ENCODE measurements around the gene LEPR. TPM values are rescaled to one million over a fixed set of nuclear protein-coding genes. Genes with fewer than 3 reads are reported as not detected.
"Not testable (repeated sequence)": the region's sequence is repeated elsewhere in the genome, so short reads cannot be mapped to it uniquely, and the experiment has no call there.

Gene LEPR
- total RNA-seq: 25.4 and 40.5 TPM in 2 replicates

- no peak for DNase-seq (ENCODE audit: low read depth in 2 of 2)
These were observed at the start of gene LEPR, which contains the start of gene LEPROT for GRCh38 chr1:65420590-65421350. LEPR (plus strand) TSS chr1:65420668; CDS start chr1:65565566, 144,898 bp downstream. LEPROT (plus strand) TSS chr1:65420668; CDS start chr1:65420725, 57 bp downstream.

- DNase-seq (ENCODE audit: low read depth in 2 of 2): no peak
These were observed 48.9 kb upstream of the LEPR start for GRCh38 chr1:65371544-65371943.

GRCh38 chr1:65372557-65372956 lies 47.9 kb upstream of the LEPR start:
- no peak for DNase-seq (ENCODE audit: low read depth in 2 of 2)

- no peak for DNase-seq (ENCODE audit: low read depth in 2 of 2)
These were observed 42.8 kb upstream of the LEPR start for GRCh38 chr1:65377496-65378246.

- DNase-seq (ENCODE audit: low read depth in 2 of 2): no peak
These were observed 42.1 kb upstream of the LEPR start for GRCh38 chr1:65378247-65378946.

GRCh38 chr1:65384426-65384825 lies 36.0 kb upstream of the LEPR start:
- DNase-seq (ENCODE audit: low read depth in 2 of 2): not testable (repeated sequence)

GRCh38 chr1:65386439-65386838 lies 34.0 kb upstream of the LEPR start:
- DNase-seq (ENCODE audit: low read depth in 2 of 2): no peak

GRCh38 chr1:65387821-65388220 lies 32.6 kb upstream of the LEPR start:
- DNase-seq (ENCODE audit: low read depth in 2 of 2): no peak

- DNase-seq (ENCODE audit: low read depth in 2 of 2): peak in 1 of 2 donors; percentile 71
These were observed 31.4 kb upstream of the LEPR start for GRCh38 chr1:65388908-65389695.

GRCh38 chr1:65392497-65392896 lies 28.0 kb upstream of the LEPR start:
- DNase-seq (ENCODE audit: low read depth in 2 of 2): no peak

GRCh38 chr1:65393347-65393746 lies 27.1 kb upstream of the LEPR start:
- peak in 1 of 2 donors; percentile 81 for DNase-seq (ENCODE audit: low read depth in 2 of 2)

GRCh38 chr1:65393928-65394327 lies 26.5 kb upstream of the LEPR start:
- DNase-seq (ENCODE audit: low read depth in 2 of 2): no peak

GRCh38 chr1:65395887-65396612 lies 24.4 kb upstream of the LEPR start:
- DNase-seq (ENCODE audit: low read depth in 2 of 2): no peak

- no peak for DNase-seq (ENCODE audit: low read depth in 2 of 2)
These were observed 22.4 kb upstream of the LEPR start for GRCh38 chr1:65398083-65398482.

GRCh38 chr1:65399003-65399402 lies 21.5 kb upstream of the LEPR start:
- no peak for DNase-seq (ENCODE audit: low read depth in 2 of 2)

- no peak for DNase-seq (ENCODE audit: low read depth in 2 of 2)
These were observed 18.9 kb upstream of the LEPR start for GRCh38 chr1:65401612-65402011.

- DNase-seq (ENCODE audit: low read depth in 2 of 2): no peak
These were observed 15.5 kb upstream of the LEPR start for GRCh38 chr1:65404941-65405340.

GRCh38 chr1:65407877-65408276 lies 12.6 kb upstream of the LEPR start:
- no peak for DNase-seq (ENCODE audit: low read depth in 2 of 2)

GRCh38 chr1:65409314-65409713 lies 11.2 kb upstream of the LEPR start:
- DNase-seq (ENCODE audit: low read depth in 2 of 2): no peak

GRCh38 chr1:65409816-65410326 lies 10.6 kb upstream of the LEPR start:
- no peak for DNase-seq (ENCODE audit: low read depth in 2 of 2)
